Measurements from ENCODE around the gene ATOH8.

ATOH8 gene

DNA sequence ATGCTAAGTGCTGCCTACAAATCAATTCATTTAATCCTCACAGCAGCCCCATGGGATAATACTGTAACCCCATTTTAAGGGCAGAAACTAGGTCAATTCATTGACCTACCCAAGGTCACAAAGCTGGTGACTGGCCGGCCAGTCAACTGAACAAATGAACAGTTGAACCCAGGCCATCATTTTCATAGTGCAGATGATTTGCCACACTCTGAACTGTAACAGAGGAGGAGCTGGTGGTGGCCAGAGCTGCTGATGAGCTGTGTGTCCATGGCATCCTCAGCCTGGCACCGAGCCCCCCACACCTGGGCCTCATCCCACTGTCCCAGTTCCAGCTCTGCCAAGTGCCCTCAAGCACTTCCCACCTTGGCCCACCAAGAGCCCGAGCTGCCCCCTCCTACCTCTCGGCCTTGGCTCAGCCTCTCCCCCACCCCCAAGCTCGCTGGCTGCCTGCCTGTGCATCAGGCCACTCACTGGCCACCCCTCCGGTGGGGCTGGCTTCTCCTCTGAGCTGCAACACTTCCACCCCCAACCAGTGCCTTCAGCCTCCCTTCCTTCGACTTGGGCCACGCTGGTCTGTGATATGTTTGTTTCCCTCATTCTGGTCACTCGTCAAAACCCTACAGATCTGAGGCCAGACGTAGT lies 58.4 kb downstream of the ATOH8 start:
- H3K9me3 ChIP-seq (ENCODE audit: insufficient read depth, low read depth, low read length): no peaks in the 10 kb centered on the region
- no peak overlapping the region for H2AFZ ChIP-seq (ENCODE audit: insufficient read depth, low read length, poor library complexity)
- no peak overlapping the region for H2AK5ac ChIP-seq (ENCODE audit: low read length)
- H3K79me1 ChIP-seq (ENCODE audit: low read length): no peaks in the 10 kb centered on the region
- no peak overlapping the region for H3K4me3 ChIP-seq (ENCODE audit: low read depth, low read length)
- no peak overlapping the region for H3K18ac ChIP-seq (ENCODE audit: low read length)
- no peak overlapping the region for H4K91ac ChIP-seq (ENCODE audit: low read depth, low read length)
- H3K14ac ChIP-seq (ENCODE audit: low read length): no peak overlapping the region
- no peak overlapping the region for H3K4me2 ChIP-seq (ENCODE audit: low read length)
- H3K79me2 ChIP-seq (ENCODE audit: control insufficient read depth, insufficient read depth, low read length, poor library complexity): no peaks in the 10 kb centered on the region
- no peak overlapping the region for H2BK120ac ChIP-seq (ENCODE audit: insufficient read depth, low read length, poor library complexity)
- H4K12ac ChIP-seq (ENCODE audit: low read depth, low read length): no peak overlapping the region
- H3K27ac ChIP-seq (ENCODE audit: low read depth, low read length): no peak overlapping the region
- H2BK5ac ChIP-seq (ENCODE audit: low read depth, low read length, poor library complexity): no peak overlapping the region
- no peak overlapping the region for H4K8ac ChIP-seq (ENCODE audit: low read depth, low read length)
- no peaks in the 10 kb centered on the region for H3K4me1 ChIP-seq (ENCODE audit: control insufficient read depth in 1 of 2, insufficient read depth in 2 of 2, low read length in 2 of 2)
- no peak overlapping the region for H3K4ac ChIP-seq (ENCODE audit: low read depth, low read length)
- no peak for DNase-seq
- no peak overlapping the region for H2BK12ac ChIP-seq (ENCODE audit: low read length)
- no peaks in the 10 kb centered on the region for H3K36me3 ChIP-seq (ENCODE audit: control insufficient read depth in 1 of 2, insufficient read depth in 2 of 2, low read length in 2 of 2)
- H3K27me3 ChIP-seq (ENCODE audit: insufficient read depth, low read length): no peaks in the 10 kb centered on the region
- no peak overlapping the region for H3K23ac ChIP-seq (ENCODE audit: low read length)
- no peak overlapping the region for H3K9ac ChIP-seq (ENCODE audit: low read length)
- WGBS (ENCODE audit: extremely low coverage, insufficient coverage, insufficient read length): no CpG with 5 or more reads among the region's 10 CpGs

- Histone ChIP-seq H3K23ac (ENCODE audit: low read length) (no peak overlapping the region), H3K14ac (ENCODE audit: low read length) (no peak overlapping the region), H2BK5ac (ENCODE audit: low read depth, low read length, poor library complexity) (no peak overlapping the region), H3K79me1 (ENCODE audit: low read length) (no peaks in the 10 kb centered on the region), H2BK12ac (ENCODE audit: low read length) (no peak overlapping the region), H3K36me3 (ENCODE audit: control insufficient read depth in 1 of 2, insufficient read depth in 2 of 2, low read length in 2 of 2) (no peaks in the 10 kb centered on the region), H4K91ac (ENCODE audit: low read depth, low read length) (no peak overlapping the region), H2AFZ (ENCODE audit: insufficient read depth, low read length, poor library complexity) (no peak overlapping the region), H4K8ac (ENCODE audit: low read depth, low read length) (no peak overlapping the region), H3K18ac (ENCODE audit: low read length) (no peak overlapping the region), H4K12ac (ENCODE audit: low read depth, low read length) (no peak overlapping the region), H3K27me3 (ENCODE audit: insufficient read depth, low read length) (no peaks in the 10 kb centered on the region), H3K27ac (ENCODE audit: low read depth, low read length) (no peak overlapping the region), H3K4me1 (ENCODE audit: control insufficient read depth in 1 of 2, insufficient read depth in 2 of 2, low read length in 2 of 2) (no peaks in the 10 kb centered on the region), H3K9ac (ENCODE audit: low read length) (no peak overlapping the region), H3K4me3 (ENCODE audit: low read depth, low read length) (no peak overlapping the region), H3K4me2 (ENCODE audit: low read length) (no peak overlapping the region), H3K79me2 (ENCODE audit: control insufficient read depth, insufficient read depth, low read length, poor library complexity) (no peaks in the 10 kb centered on the region), H3K4ac (ENCODE audit: low read depth, low read length) (no peak overlapping the region), H2BK120ac (ENCODE audit: insufficient read depth, low read length, poor library complexity) (no peak overlapping the region), H2AK5ac (ENCODE audit: low read length) (no peak overlapping the region), H3K9me3 (ENCODE audit: insufficient read depth, low read depth, low read length) (no peaks in the 10 kb centered on the region)
- WGBS (ENCODE audit: extremely low coverage, insufficient coverage, insufficient read length): no CpG with 5 or more reads among the region's 7 CpGs
- DNase-seq: no peak
Observed at GRCh38 chr2:85813211-85813981, 59.6 kb downstream of the ATOH8 start.

- Histone ChIP-seq H3K27ac (ENCODE audit: low read depth, low read length) (no peak overlapping the region), H2AFZ (ENCODE audit: insufficient read depth, low read length, poor library complexity) (no peak overlapping the region), H3K79me2 (ENCODE audit: control insufficient read depth, insufficient read depth, low read length, poor library complexity) (no peaks in the 10 kb centered on the region), H4K12ac (ENCODE audit: low read depth, low read length) (no peak overlapping the region), H4K8ac (ENCODE audit: low read depth, low read length) (no peak overlapping the region), H3K27me3 (ENCODE audit: insufficient read depth, low read length) (no peaks in the 10 kb centered on the region), H3K18ac (ENCODE audit: low read length) (no peak overlapping the region), H3K4me1 (ENCODE audit: control insufficient read depth in 1 of 2, insufficient read depth in 2 of 2, low read length in 2 of 2) (no peaks in the 10 kb centered on the region), H2BK5ac (ENCODE audit: low read depth, low read length, poor library complexity) (no peak overlapping the region), H2BK120ac (ENCODE audit: insufficient read depth, low read length, poor library complexity) (no peak overlapping the region), H3K36me3 (ENCODE audit: control insufficient read depth in 1 of 2, insufficient read depth in 2 of 2, low read length in 2 of 2) (no peaks in the 10 kb centered on the region), H2AK5ac (ENCODE audit: low read length) (no peak overlapping the region), H3K4me3 (ENCODE audit: low read depth, low read length) (no peak overlapping the region), H3K9ac (ENCODE audit: low read length) (no peak overlapping the region), H3K9me3 (ENCODE audit: insufficient read depth, low read depth, low read length) (no peaks in the 10 kb centered on the region), H3K23ac (ENCODE audit: low read length) (no peak overlapping the region), H3K79me1 (ENCODE audit: low read length) (no peaks in the 10 kb centered on the region), H3K4ac (ENCODE audit: low read depth, low read length) (no peak overlapping the region), H3K4me2 (ENCODE audit: low read length) (no peak overlapping the region), H4K91ac (ENCODE audit: low read depth, low read length) (no peak overlapping the region), H3K14ac (ENCODE audit: low read length) (no peak overlapping the region), H2BK12ac (ENCODE audit: low read length) (no peak overlapping the region)
- peak; percentile 75 to 95 for DNase-seq
- WGBS (ENCODE audit: extremely low coverage, insufficient coverage, insufficient read length): no CpG with 5 or more reads among the region's 13 CpGs
Observed at GRCh38 chr2:85813982-85814801, 60.4 kb downstream of the ATOH8 start.

DNA sequence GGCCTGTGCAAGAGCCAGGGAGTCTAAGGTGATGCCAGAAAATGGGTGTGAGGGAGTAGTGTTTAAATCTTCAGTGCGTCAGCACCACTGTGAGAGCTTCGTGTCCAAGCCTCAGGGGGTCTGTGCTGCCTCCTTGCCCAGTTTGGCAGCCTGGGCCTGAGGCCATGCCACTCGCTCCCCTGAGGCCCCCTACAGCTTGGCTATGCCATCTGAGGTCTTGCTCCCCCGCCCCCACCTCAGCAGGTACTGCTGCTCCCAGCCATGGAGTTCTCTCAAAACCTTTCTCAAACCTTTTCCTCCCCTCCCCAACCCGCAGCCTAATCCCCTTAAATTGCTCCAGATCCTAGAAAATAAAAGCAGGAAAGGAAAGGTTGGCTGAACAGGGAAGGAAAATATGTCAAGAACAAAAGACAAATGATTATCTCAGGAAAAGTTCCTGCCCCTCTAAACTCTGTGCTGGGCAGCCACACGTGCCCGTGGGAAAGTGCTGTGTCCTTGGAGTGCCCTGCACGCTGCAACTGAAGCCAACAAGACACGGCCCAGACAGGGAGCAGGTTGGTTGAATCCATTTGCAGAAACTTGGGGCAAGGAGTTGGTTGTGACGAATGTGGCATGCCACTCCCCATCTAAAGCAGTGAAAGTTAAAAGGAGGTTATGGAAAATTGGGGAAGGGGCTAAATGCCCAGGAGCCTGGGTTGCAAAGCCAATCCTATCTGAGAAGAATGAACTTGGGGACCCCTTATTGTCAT lies 61.2 kb downstream of the ATOH8 start:
- Histone ChIP-seq H3K27me3 (ENCODE audit: insufficient read depth, low read length) (no peaks in the 10 kb centered on the region), H3K9me3 (ENCODE audit: insufficient read depth, low read depth, low read length) (no peaks in the 10 kb centered on the region), H3K4ac (ENCODE audit: low read depth, low read length) (no peak overlapping the region), H3K23ac (ENCODE audit: low read length) (no peak overlapping the region), H2AFZ (ENCODE audit: insufficient read depth, low read length, poor library complexity) (no peak overlapping the region), H3K4me3 (ENCODE audit: low read depth, low read length) (no peak overlapping the region), H2BK5ac (ENCODE audit: low read depth, low read length, poor library complexity) (no peak overlapping the region), H3K4me2 (ENCODE audit: low read length) (no peak overlapping the region), H4K8ac (ENCODE audit: low read depth, low read length) (no peak overlapping the region), H3K79me2 (ENCODE audit: control insufficient read depth, insufficient read depth, low read length, poor library complexity) (no peaks in the 10 kb centered on the region), H4K91ac (ENCODE audit: low read depth, low read length) (no peak overlapping the region), H4K12ac (ENCODE audit: low read depth, low read length) (no peak overlapping the region), H3K27ac (ENCODE audit: low read depth, low read length) (no peak overlapping the region), H2BK12ac (ENCODE audit: low read length) (no peak overlapping the region), H3K18ac (ENCODE audit: low read length) (no peak overlapping the region), H3K9ac (ENCODE audit: low read length) (no peak overlapping the region), H3K36me3 (ENCODE audit: control insufficient read depth in 1 of 2, insufficient read depth in 2 of 2, low read length in 2 of 2) (no peaks in the 10 kb centered on the region), H3K14ac (ENCODE audit: low read length) (no peak overlapping the region), H2BK120ac (ENCODE audit: insufficient read depth, low read length, poor library complexity) (no peak overlapping the region), H3K4me1 (ENCODE audit: control insufficient read depth in 1 of 2, insufficient read depth in 2 of 2, low read length in 2 of 2) (no peaks in the 10 kb centered on the region), H2AK5ac (ENCODE audit: low read length) (no peak overlapping the region), H3K79me1 (ENCODE audit: low read length) (no peaks in the 10 kb centered on the region)
- DNase-seq: no peak
- WGBS (ENCODE audit: extremely low coverage, insufficient coverage, insufficient read length): no CpG with 5 or more reads among the region's 10 CpGs
